ENCODE measurements around the gene MROH2A. TPM values are rescaled to one million over a fixed set of nuclear protein-coding genes. Genes with fewer than 3 reads are reported as not detected.

Gene MROH2A
- total RNA-seq, 2 experiments from 2014 or later = not detected

DNA sequence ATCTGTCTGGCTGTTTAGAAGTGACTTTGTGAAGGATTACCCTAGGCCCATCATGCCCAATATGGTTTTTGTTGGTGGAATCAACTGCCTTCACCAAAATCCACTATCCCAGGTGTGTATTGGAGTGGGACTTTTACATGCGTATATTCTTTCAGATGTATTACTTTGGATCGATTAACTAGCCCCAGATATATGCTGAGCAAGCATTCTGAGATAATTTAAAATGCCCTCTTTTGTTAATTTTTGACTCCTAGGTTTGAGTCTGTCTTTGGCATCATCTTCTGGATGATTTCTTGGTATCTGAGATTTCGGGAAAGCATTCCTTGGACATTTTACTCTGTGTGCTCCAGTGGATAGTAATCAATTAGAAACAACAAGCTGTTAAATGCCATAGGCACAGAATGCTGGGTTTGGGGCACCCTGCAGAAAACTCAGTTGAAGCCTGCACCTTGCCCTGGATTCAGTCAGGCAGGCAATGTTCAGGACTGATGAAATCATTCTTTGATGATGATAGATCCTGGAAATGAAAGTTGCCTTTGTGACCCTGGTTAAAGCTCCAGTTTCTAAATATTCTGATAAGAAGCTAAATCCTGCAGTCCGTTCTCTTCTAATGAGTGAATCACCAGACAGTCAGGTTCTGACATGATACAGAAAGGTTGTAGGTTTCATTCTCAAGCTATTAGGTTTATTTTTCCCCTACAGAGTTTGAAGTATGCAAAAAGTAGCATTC lies 16.9 kb upstream of the MROH2A start:
- H3K4me3 Mint-ChIP-seq = no peak overlapping the region
- no peaks in the 10 kb centered on the region for H3K36me3 Mint-ChIP-seq (ENCODE audit: low read depth)
- intact Hi-C loops (cut with micrococcal nuclease) = no loop called here

DNA sequence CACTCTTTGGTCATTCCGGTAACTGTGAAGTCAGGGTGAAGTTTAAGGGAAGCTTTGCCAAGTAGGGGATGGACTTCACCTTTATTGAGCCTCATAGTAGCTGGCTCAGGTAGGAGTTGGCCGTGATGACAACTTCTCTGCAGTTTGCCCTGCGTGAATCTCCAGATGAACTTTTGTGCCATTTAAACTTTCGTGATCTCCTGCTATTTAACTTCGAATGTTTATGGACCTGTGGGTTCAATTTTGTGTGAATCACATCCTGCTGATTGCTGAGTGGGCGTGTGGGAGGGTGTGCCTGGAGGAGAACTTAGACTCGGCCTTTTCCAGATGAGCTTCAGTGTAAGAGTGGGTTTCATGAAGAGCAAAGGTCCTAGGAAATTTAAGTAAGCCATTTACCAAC lies 13.9 kb upstream of the MROH2A start:
- DNase-seq (no peak), ATAC-seq (no peak)
- TF ChIP-seq, protein P1, sequence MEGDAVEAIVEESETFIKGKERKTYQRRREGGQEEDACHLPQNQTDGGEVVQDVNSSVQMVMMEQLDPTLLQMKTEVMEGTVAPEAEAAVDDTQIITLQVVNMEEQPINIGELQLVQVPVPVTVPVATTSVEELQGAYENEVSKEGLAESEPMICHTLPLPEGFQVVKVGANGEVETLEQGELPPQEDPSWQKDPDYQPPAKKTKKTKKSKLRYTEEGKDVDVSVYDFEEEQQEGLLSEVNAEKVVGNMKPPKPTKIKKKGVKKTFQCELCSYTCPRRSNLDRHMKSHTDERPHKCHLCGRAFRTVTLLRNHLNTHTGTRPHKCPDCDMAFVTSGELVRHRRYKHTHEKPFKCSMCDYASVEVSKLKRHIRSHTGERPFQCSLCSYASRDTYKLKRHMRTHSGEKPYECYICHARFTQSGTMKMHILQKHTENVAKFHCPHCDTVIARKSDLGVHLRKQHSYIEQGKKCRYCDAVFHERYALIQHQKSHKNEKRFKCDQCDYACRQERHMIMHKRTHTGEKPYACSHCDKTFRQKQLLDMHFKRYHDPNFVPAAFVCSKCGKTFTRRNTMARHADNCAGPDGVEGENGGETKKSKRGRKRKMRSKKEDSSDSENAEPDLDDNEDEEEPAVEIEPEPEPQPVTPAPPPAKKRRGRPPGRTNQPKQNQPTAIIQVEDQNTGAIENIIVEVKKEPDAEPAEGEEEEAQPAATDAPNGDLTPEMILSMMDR (IDR thresholded peaks at IDR 0.05) = no peak
- POLR2A ChIA-PET = no interaction called here
- H3K4me1 Mint-ChIP-seq (ENCODE audit: low read depth) = no peaks in the 10 kb centered on the region
- H3K27me3 Mint-ChIP-seq = peaks cover 15% of the 10 kb centered on the region
- intact Hi-C loops (cut with micrococcal nuclease) = no loop called here
- H3K27ac Mint-ChIP-seq = no peak overlapping the region
- H3K36me3 Mint-ChIP-seq (ENCODE audit: low read depth) = no peaks in the 10 kb centered on the region
- H3K9me3 Mint-ChIP-seq = no peaks in the 10 kb centered on the region
- H3K4me3 Mint-ChIP-seq = no peak overlapping the region
- CTCF ChIA-PET = no interaction called here

More for the DNA sequence above, 16.9 kb upstream of the MROH2A start:
- Mint-ChIP-seq H3K27ac (no peak overlapping the region), H3K4me1 (ENCODE audit: low read depth) (no peaks in the 10 kb centered on the region), H3K9me3 (no peaks in the 10 kb centered on the region), H3K27me3 (peaks cover 11% of the 10 kb centered on the region)
- DNase-seq (no peak), ATAC-seq (no peak)
- POLR2A ChIA-PET = no interaction called here
- CTCF ChIA-PET = no interaction called here
- TF ChIP-seq, protein P1 (IDR thresholded peaks at IDR 0.05) = no peak

DNA sequence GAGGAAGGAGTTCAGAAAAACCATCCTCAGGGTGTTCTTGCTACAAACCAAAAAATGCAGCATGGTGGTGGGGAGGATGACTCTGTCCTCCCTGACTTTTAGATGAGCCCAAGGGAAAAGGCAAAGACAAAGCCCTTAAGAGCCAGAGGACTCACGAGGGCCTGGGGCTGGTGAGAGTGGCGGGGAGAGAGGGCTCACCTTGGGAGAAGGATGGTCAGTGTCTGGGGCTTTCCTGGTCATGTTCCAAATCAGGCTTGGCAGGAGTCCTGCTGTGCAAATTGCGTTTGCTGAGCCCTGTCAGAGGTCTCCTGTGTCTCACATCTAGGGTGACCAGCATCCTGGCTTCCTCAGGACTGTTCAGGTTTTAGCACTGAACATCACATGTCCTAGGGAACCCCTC lies 13.4 kb upstream of the MROH2A start:
- TF ChIP-seq, protein P1 (IDR thresholded peaks at IDR 0.05) = no peak
- intact Hi-C loops (cut with micrococcal nuclease) = no loop called here
- ChIA-PET CTCF (no interaction called here), POLR2A (no interaction called here)
- Mint-ChIP-seq H3K9me3 (no peaks in the 10 kb centered on the region), H3K27me3 (peaks cover 17% of the 10 kb centered on the region), H3K4me1 (ENCODE audit: low read depth) (no peaks in the 10 kb centered on the region), H3K36me3 (ENCODE audit: low read depth) (no peaks in the 10 kb centered on the region), H3K27ac (no peak overlapping the region), H3K4me3 (no peak overlapping the region)
- ATAC-seq (no peak), DNase-seq (no peak)

DNA sequence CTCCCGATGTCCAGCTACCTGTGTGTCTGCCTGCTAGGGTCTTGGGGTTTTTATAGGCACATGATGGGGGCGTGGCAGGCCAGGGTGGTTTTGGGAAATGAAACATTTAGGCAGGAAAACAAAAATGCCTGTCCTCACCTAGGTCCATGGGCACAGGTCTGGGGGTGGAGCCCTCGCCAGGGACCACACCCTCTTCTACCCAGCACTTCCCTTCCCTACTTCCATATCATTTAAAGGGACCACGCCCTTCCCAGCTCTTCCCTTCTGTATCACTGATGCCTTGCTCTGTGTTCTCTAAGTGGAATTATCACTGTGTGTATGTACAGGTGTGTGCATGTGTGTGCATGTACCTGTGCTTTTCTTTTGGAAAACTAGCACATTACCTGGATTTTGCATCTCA lies 11.7 kb upstream of the MROH2A start:
- ChIA-PET CTCF (no interaction called here), POLR2A (no interaction called here)
- no peak overlapping the region for H3K4me3 Mint-ChIP-seq
- peaks cover 17% of the 10 kb centered on the region for H3K27me3 Mint-ChIP-seq
- intact Hi-C loops (cut with micrococcal nuclease) = no loop called here
- H3K9me3 Mint-ChIP-seq = no peaks in the 10 kb centered on the region
- no peak for DNase-seq
- TF ChIP-seq, protein P1 (IDR thresholded peaks at IDR 0.05) = no peak
- no peak for ATAC-seq
- no peak overlapping the region for H3K27ac Mint-ChIP-seq
- H3K36me3 Mint-ChIP-seq (ENCODE audit: low read depth) = no peaks in the 10 kb centered on the region
- H3K4me1 Mint-ChIP-seq (ENCODE audit: low read depth) = no peaks in the 10 kb centered on the region

DNA sequence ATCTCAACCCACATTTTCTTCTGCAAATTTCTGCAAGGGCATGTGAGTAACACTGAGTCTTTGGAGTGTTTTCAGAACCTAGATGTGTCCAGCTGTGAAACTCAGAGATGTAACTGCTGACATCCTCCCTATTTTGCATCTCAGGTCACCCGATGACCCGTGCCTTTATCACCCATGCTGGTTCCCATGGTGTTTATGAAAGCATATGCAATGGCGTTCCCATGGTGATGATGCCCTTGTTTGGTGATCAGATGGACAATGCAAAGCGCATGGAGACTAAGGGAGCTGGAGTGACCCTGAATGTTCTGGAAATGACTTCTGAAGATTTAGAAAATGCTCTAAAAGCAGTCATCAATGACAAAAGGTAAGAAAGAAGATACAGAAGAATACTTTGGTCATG lies 10.1 kb upstream of the MROH2A start:
- Mint-ChIP-seq H3K27ac (no peak overlapping the region), H3K36me3 (ENCODE audit: low read depth) (no peaks in the 10 kb centered on the region), H3K9me3 (no peaks in the 10 kb centered on the region), H3K4me3 (no peak overlapping the region), H3K4me1 (ENCODE audit: low read depth) (no peaks in the 10 kb centered on the region), H3K27me3 (peaks cover 17% of the 10 kb centered on the region)
- DNase-seq (no peak), ATAC-seq (no peak)
- intact Hi-C loops (cut with micrococcal nuclease) = no loop called here
- POLR2A ChIA-PET = no interaction called here
- TF ChIP-seq, protein P1 (IDR thresholded peaks at IDR 0.05) = no peak
- CTCF ChIA-PET = no interaction called here

All from activated CD8-positive, alpha-beta T cell treated with anti-CD3 and anti-CD28 coated beads for 36 hours (primary cell).